GM19438 (cell line): ENCODE measurements around the gene CUL4B.
"Not testable (repeated sequence)": the region's sequence is repeated elsewhere in the genome, so short reads cannot be mapped to it uniquely, and the experiment has no call there.

Source experiments
- ATAC-seq: cut with Tn5 transposase; IDR thresholded peaks from one replicate; pipeline ENCODE4 v1.9.1; 2021; ENCODE audit warnings: low read depth; ENCODE audit not compliant: unreplicated experiment

Gene CUL4B

DNA sequence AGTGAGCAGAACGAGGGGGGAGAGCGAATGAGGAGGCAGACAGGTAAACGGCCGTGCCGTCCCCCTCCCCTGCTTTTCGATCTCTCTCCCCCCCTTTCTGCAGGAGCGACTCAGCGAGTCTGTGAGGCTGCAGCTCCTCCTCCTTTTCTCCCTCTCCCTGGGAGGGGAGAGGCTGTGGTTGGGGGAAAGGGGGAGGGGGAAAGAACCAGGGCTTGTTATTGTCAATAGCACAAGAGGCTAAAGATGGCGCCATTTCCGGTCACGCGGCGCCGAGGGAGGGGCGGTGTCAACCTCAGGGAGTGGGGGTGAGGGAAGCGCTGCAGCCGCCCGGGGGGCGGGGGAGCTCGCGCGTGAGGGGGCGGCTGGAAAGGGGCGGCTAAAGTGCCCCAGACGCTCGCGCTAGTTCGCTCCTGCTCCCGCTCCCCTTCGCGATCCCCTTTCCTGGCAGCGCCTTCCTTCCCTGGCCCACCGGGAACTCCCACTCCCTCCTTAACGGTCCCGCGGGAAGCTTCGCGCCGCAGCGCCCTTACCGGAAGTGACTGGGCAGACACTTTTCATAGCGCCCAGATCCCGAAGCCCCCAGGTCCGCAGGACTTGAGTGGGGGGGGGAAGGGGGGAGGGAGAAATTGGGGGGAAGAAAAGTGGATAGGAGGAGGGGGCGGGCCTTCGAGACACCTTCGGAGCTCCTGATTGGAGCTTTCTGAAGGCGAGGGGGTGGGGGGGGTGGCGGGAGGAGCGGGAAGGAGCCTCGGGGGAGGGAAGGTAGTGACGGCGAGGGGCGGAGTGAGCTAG is at the start of gene CUL4B:
Gene CUL4B, minus strand, starts transcription at position 121 of the 792 bp plus-strand sequence. CDS start 324 bp downstream, outside the sequence.
- peak; percentile 68 for ATAC-seq

DNA sequence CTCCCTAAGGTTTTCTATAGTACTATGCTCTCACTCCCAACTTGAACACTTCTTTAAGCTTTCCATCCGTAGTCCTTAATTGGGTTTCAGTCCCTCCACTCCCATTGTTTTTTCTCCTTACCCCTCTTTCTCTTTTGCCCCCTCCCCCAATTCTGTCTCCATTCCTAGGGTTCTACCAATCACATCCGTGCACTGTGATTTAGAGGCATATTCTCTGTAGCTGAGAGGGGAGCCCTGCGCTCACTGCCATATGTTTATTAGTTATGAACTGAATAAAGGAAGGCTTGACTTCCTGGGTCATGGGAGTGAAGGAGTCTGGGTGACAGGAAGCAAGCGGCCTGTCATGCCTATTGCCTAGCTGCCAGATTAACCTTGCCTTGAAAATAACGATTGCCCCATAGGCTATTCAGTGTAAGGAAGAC is 43.6 kb upstream of the CUL4B start:
- peak; percentile 50 for ATAC-seq

DNA sequence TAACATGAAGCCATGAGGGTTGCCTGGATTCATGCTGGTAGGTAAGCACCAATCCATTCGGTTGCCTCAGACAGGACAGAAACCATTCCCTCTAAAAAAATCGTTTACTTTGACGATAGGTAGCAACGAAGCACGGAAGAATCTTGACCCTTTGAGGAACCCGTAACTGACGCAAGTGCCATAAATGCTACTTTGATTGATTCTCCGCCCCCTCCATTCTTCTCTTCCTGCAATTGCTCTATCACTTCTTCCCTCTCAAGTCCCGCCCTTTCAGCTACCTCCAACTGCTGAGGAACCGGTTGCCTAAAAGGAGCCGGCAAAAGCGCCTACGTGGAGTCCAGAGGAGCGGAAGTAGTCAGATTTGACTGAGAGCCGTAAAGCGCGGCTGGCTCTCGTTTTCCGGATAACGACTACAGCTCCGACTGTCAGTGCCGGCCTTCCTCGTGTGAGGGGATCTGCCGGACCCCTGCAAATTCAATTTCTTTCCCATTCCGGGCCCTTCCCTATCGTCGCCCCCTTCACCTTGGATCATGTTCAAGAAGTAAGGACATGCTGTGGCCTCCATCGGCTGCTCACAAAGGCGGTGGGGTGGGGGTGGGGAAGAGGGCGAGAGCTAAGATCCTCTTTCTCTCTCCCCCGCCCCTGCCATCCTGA is 43.1 kb upstream of the CUL4B start, which contains the start of gene MCTS1:
Gene MCTS1, plus strand, starts transcription at position 395 of the 654 bp plus-strand sequence. Its CDS starts 136 bp downstream, at position 531.
- ATAC-seq, result peak; percentile 88

DNA sequence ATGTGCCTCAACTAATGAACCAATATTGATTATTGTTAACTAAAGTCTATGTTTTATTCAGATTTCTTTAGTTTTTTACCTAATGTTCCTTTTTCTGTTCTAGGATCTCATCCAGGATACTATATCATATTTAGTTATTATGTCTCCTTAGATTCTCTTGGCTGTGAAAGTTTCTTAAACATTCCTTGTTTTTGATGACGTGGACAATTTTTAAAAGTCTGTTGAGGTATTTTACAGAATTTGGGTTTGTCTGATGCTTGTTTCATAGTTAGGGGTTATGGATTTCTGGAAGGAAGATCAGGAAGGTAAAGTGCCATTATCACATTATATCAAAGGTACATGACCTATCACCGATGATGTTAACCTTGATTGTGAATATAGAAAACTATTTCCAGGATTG is 24.9 kb upstream of the CUL4B start:
- no peak for ATAC-seq

DNA sequence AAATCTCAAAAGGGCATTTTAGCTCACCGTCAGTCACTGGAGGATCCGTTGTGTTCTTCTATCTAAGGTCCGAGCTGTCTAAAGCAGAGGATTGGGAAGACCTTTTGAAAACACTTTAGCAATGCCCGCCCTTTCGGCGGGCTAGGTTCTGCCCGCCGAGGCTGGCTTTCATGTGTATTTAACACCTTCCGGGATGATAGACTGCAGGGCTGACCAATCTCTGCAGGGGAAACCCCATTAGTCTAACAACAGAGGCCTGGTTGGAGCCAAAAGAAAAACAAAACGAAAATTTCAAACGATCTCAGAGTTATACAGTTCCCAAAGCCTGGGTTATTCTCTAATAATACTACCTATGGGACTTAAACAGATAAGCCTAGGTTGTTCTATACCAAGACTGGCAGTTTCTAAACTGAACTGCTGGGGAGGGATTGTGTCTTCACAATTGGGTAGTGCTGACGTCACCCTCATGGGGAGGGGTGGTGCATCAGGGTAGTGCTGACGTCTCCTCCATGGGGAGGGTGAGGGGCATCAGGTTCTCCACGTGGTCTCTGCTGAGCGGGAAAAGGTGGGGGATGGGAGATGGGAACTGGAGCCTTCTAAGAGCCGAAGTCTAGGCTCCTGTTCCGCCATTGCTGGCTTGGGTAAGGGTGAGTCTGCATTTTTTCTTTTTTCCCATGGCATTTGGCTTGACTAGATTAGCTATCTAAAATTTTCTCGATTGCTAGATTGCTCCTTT is 14.8 kb upstream of the CUL4B start:
- ATAC-seq, result no peak

DNA sequence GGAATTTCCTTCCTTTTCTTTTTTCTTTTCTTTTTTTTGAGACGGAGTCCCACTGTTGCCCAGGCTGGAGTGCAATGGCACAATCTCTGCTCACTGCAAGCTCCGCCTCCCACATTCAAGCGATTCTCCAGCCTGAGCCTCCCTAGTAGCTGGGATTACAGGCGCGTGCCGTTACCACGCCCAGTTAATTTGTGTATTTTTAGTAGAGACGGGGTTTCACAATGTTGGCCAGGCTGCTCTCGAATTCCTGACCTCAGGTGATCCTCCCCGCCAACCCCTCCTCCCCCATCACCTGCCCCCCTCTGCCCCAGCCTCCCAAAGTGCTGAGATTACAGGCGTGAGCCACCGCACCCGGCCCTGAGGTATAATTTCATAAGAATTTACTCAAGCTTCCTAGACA is 13.0 kb upstream of the CUL4B start:
- ATAC-seq, result not testable (repeated sequence)

DNA sequence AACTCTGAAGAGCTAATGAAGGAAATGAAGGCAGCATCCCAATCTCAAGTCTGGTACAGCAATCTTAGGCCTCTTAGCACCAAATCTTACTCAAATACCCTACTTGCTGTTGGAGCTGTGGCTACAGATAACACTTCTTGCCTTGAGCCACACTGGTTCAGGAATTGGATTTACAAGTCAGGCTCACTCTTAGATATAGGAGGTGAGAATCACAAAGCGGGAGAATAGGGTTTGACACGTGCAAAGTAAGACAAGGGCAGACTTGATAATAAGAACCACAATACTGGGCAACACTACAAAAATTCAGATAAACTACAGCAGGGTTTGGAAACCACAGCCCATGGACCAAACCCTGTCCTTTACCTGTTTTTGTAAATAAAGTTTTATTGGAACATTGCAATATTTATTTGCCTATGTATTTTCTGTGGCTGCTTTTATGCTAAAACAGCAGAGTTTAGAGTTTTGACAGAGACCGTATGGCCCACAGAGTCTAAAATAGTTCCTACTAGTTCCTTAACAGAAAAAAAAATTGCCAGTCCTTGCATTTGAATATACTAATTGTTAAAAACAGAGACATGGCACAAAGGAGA is 9.3 kb upstream of the CUL4B start:
- ATAC-seq, result no peak

DNA sequence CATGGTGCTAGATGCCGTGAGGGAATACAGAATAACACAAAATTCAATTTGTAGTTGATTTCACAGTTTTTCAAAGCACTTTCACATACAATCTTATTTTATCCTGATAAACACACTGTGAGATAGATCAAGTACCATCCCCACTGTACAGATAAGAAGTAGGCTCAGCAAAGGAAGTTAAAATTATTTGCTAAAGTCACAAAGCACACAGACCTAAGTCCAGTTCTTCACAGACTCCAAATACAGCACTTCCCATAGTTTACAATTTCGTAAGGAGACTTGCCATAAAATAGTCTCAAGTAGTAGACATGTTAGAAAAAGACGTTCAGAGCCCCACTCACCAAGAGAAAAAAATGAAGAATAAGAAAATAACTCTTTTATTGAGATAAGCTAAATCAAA is 7.8 kb upstream of the CUL4B start:
- no peak for ATAC-seq

DNA sequence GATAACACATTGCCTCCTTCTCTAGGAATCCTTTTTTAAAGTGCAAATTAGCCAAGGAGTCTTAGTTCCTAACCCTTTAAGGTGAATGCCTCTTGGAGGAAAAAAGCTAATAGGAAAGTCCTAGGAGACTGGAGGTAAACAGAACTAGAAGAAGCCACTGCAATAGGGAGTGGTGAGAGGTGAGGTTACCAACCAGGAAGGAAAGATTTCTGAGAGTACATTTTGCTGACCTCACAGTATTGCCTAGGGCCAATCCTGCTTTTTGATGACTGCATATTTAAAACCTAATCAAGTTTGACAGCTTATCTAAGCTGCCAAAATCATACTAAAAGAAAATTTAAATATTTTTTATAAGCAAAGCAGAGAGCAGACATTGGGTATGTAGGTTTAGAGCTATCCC is 7.3 kb upstream of the CUL4B start:
- no peak for ATAC-seq

DNA sequence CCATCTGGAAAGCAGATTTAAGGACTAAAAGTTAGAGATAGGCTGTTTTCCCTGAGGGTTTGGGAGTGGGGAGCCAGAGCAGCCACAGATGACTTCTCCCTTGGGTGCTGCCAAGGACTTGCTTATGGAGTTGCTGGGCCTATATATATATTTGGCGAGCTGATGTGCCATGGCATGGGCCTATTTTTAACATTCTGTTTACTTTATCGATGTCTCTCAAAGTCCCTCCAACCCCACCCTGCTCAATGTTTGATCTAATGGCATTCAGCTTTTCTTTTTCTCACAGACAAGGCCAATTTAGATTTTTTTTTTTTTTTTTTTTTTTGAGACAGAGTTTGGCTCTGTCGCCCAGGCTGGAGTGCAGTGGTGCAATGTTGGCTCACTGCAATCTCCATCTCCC is 6.1 kb upstream of the CUL4B start:
- ATAC-seq, result no peak

DNA sequence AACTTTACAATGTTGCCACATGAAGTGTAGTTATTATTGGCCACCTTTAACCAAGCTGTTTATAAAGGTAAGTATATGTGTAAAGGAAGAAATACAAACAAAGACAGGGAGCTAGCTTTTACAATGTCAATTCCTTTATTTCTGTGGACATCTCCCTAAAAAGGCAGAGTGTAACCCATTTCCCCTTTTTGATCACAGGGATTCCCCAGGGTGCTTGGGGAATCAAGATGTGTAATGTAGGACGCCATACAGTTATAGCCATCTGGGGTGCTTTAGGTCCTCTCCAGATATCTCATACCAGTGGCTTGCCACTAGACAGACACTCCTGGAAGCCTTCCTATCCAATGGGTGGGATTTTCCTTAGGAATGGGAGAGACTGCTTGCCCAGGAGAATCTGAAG is 4.2 kb upstream of the CUL4B start:
- ATAC-seq, result no peak

DNA sequence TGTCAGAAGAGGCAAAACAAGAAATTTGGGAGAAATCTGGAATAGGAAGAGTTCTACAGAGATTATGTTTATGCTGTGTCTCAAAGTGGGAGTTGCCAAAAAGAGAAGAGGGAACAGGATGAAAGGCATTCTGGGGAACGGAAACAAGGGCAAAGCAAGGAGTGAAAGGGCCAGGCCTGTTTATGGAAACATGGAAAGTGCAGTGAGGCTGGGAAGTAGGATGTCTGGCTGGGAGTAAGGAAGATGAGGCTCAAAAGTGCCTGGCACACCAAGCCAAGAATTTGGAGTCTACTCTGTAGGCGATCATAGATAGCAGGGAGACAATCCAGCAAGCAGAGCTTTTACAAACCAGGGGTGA is 1.8 kb upstream of the CUL4B start:
- ATAC-seq, result no peak

DNA sequence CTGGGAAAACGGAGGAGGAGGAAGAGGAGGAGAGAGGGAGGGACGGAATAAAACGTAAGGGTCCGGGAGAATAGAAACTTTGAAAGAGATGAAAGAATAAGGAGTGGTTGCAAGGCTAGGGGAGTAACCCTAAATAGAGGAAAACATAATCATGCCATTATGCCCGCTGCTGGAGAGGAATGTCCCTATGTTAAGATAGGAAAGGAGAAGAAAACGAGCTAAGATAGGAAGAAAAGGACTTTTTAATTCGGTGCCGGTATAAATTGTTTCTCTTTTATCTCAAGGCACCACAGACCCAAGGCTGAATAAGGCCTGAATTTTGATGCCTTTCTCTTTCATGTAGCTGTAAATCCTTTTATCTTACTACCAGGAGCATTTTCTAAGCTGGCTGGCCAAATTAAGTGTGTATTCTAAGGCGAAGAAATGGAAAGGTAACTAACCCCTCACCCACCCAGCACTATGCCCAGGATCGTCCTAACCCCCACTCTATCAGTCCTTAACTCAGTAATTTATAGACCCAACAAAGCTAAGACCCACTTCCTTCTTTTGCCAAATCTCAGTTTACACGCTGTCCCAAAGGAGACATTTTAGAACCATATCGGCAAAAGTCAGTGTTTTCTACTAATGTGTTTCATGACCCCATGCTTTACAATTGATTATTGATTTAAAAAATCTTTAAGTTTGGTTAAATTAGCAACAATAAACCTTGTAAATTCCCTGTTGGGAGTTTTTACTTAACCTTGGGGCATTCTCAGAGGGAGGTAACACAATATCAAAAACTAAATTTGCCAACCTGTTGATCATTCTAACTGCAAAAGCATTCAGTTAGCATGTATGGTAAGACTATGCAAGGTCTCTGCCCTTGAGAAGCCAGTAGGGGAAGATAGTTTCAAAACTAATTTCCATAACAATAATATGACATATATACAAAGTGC is 1.1 kb upstream of the CUL4B start:
- ATAC-seq, result no peak

DNA sequence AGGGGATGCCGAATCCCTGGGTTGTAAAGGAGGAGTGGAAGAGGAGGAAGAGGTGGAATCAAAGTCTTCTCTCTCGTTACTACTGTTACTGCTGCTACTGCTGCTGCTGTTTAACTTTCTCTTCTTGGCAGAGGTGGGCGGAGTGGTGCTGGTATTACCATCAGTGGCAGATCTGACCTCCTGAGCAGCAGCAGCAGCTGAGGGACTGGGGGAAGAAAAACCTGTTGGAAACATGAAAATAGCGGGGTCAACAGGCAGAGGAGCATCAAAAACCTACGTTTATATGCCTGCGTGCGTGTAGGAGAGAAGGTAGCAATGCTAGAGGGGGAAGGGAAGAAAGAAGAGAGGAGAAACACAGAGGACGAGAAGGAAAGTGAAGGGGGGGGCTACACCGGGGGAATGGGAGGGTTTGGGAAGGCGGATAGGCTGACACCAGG is 339 bp downstream of the CUL4B start:
- ATAC-seq, result peak; percentile 30

DNA sequence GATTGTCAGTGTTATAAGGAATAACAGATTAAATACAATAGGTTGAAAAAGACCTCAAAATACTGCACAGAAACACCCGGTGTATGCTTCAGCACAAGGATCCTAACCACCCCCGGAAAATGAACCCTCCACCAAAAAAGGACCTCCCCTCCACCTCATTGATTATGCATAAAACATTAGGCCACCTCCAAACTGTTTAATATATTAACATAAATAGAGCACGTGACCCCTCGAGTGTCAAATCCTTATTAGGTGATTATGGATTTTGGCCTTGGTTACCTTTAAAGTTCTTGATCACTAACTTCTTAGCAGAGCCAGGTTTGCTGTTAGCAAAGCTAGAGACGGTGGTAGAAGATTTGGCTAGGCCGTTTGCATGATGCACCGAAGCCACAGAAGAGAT is 958 bp downstream of the CUL4B start:
- ATAC-seq, result no peak

DNA sequence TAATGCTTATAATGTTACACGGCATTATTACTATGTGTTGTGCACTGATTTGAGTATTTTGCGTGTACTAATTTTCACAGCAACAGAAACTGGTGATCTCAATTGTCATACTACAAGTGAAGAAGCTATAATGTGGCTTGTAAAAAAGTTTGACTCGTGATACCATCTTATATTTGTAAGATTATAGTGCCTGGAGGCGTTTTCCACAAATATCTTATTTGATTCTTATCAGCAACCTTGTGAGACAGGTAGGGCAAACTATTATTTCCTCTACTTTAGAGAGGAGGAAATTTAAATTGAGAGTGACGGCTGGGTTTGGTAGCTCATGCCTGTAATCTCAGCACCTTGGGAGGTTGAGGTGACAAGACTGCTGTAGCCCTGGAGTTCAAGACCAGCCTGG is 4.5 kb downstream of the CUL4B start:
- ATAC-seq, result no peak

DNA sequence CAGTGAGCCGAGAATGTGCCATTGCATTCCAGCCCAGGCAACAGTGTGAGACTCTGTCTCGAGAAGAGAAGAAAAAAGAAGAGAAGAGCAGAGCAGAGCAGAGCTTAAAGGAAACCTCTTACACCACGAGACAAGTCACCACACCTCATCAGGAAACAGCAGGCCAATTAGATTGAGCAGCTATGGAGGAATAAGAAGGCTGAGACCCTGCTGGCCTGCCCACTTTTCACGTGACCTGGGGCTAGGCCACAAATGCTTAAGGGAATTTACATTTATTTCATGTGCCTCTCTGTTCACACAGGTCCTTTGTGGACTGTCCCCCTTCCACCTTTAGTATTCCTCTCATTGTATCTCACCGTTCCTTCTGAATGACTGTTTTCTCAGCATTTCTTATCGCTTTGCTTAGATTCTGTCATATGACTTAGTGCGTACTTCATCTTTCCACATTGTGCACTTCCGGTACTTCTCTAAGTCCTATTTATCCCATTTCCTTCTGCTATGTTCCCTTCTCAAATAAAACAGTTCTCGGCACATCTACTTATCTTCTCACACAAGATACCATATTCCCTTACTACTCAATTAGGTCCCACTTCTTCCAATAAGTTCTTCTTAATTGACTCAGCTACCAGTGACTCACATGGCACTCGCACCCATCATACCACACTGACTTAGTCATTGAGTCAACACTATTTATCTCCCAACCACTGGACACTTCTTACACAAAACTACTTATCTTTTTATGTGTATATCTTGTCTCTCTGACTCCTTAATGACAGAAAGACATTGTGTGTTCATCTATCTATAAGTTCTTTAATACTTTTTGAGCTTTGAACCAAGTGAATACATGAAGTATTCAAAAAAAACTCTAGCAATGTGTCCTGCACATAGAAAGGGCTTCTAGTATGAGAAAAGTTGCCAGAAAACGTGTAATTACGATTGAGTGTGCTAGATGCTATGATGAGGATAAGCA is 11.0 kb downstream of the CUL4B start:
- ATAC-seq, result no peak

DNA sequence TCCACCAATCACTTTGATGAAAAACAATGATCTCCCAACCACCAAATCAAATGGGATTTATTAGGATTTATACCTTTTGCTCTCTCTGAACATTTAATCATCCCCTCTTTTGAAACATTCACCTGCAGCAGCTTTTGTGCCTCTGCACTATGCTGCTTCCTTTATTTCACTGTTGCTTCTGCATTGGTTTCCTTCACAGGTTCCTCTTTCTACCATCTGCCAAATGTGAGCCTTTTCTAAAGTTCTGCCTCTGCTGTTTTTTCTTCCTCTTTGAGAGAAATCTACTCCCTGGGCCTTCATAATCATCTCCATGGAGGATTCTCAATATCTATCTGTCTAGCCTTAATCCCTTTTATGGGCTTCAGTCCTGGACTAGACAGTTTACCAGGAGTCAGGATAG is 24.7 kb downstream of the CUL4B start:
- no peak for ATAC-seq
